Myocyte (in vitro differentiated cells): ENCODE data around the gene TMEM221. TPM values are rescaled to one million over a fixed set of nuclear protein-coding genes. Genes with fewer than 3 reads are reported as not detected.

ENCODE experiments used
- DNase-seq: peaks from one replicate; pipeline ENCODE4 v3.0.0-alpha.2; 2012; ENCODE audit warnings: low read depth
- total RNA-seq: library from RNA; depleted of rRNA; stranded (reverse); fragments of >200 nt; gene quantifications from 2 replicates; pipeline ENCODE4 v1.2.3, GENCODE V29; 2014

Gene TMEM221
- total RNA-seq, 1 donor from 2014 or later = 2.6 TPM

DNA sequence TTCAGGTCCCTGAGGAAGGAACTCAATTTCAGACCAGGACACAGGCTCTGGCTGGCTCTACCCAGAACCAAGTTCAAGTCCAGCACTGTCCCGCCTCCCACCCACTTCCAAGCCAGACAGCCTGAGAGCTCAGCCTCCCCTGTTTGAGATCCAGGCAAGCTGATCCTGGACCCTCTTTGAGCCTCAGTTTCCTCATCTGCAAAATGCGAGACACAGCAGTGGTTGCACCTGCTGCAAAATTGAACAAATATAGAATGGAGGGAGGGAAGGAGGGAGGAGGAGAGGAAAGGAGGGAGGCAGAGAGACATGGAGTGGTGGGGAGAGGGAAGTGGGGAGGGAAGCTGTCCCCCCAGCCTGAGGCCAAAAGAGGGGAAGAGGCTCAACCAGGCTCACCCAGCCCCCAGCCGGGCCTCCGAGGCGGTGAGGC lies 751 bp downstream of the TMEM221 start:
- DNase-seq = no peak

GRCh38 chr19:17445526-17446165 lies 2.8 kb downstream of the TMEM221 start:
- DNase-seq = no peak

GRCh38 chr19:17441241-17442021 lies 7.0 kb downstream of the TMEM221 start:
- peak; percentile 13 for DNase-seq

GRCh38 chr19:17436874-17437267 lies 11.6 kb downstream of the TMEM221 start:
- DNase-seq = no peak

- DNase-seq = no peak
Measured at GRCh38 chr19:17436094-17436873, 12.2 kb downstream of the TMEM221 start.

DNA sequence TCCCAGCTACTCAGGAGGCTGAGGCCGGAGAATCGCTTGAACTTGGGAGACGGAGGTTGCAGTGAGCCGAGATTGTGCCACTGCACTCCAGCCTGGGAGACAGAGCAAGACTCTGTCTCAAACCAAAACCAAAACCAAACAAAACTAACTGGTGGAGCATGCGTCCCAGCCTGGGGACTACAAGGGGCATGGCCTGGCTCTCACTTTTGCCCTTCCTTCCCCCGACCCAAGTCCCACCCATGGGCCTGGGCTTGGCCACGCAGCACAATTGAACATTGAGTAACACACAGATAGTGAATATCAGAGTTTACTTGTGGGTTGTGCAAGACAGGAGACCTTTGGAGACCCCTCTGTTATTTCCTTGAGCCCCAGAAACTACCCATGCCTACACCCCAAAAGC lies 13.2 kb downstream of the TMEM221 start:
- DNase-seq = no peak

- no peak for DNase-seq
Measured at GRCh38 chr19:17431417-17431816, 17.1 kb downstream of the TMEM221 start.

GRCh38 chr19:17429641-17430113 lies 18.8 kb downstream of the TMEM221 start:
- no peak for DNase-seq

DNA sequence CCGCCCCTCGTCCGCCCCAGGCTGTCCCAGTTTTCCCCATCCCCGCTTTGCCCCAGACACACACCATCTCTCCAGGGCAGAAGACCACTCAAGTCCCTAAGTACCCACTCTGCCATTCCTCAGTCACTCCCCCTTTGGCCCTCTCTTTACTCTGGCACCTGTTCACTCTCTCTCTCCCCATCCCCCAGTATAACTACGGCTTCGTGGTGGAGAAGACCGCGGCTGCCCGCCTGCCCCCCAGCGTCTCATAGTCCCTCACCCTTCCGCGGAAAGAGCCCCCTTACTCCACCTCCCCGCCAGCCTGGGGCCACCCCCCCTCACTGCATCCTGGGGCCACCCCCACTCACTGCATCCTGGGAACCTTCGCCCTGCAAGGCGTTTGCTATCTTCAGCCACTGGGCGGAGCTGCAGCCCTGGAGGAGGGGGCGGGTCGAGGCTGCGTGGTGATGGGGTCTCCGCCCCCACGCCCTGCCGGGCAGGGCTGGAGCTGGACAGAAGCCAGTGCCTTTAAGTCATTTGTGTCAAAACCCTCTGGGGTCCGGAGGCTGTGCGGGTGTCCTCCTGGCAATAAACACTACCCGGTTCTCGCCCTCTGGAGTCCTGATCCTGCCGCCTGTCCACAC lies 23.6 kb downstream of the TMEM221 start:
- DNase-seq = peak; percentile 8

DNA sequence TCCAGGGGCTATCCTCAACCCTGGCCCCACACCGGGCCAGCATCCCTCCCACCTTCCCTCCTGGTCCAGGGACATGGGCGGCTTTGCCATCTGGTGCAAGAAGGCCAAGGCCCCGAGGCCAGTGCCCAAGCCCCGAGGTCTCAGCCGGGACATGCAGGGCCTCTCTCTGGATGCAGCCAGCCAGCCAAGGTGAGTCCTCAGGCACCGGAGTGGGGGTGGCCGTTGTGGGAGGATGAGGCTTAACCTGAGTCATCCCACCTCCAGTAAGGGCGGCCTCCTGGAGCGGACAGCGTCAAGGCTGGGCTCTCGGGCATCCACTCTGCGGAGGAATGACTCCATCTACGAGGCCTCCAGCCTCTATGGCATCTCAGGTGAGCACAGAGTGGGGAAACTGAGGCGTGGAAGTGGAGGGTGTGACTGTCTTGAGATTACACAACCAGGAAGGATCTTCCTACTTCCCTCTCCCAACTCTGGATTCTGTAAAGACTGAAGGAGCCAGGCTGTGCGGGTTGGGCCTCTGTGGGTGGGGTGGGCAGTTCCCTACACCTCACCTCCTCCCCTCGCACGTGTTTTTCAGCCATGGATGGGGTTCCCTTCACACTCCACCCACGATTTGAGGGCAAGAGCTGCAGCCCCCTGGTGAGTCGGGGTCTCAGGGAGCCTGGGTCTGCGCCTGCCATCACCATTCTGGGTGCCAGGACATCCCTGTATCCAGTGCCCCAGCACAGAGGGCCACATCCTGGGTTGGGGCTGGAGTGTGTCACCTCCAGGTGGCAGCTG lies 24.8 kb downstream of the TMEM221 start:
- DNase-seq = no peak

DNA sequence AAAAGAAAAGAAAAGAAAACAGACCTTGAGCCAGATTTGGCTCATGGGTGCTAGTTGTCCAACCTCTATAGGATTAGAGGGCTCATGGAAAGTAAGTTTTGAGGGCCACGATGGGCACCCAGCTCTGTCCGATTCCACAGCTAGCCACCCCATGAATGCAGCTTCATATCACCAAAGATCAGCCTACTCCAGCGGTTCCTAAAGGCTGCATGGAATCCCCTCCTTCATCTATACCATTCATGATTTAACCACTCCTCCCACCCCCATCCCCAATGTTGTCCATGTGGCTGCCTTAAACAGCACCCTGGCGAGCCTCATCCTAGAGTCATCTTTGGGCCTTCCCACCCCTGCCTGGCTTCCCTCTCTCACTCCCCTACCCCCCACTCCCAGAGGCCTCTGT lies 26.5 kb downstream of the TMEM221 start:
- DNase-seq = no peak

GRCh38 chr19:17420475-17420924 lies 28.0 kb downstream of the TMEM221 start:
- peak; percentile 24 for DNase-seq

DNA sequence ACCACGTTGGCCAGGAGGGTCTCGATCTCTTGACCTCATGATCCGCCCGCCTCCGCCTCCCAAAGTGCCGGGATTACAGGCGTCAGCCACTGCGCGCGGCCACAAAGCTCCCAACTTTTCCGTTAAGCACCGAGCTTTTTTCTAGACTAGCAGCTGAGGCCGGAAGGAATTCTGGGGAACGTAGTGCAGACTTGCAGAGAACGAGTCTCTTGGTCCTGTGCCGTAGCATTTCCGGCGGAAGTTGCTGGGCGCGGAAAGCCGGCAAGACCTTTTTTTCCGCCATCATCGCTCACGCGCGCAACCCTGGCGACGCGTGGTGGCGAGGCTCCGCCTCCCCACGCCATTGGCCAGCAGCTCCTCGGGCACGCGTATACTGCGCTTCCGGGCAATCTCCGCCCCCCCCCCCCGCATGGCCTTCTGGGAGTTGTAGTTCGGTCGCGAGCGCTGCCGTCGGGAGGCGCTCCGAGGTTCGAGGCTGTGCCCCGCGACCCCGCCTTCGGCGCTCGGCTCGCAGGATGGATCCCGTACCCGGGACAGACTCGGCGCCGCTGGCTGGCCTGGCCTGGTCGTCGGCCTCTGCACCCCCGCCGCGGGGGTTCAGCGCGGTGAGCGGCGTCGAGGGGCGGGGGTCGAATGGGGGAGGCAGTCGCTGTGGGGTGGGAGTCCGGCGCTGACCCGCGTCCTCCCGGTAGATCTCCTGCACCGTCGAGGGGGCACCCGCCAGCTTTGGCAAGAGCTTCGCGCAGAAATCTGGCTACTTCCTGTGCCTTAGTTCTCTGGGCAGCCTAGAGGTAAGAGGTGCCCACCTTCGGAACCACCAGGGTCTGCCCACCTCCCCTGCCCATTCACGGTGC lies 28.6 kb downstream of the TMEM221 start, which contains the start of gene MVB12A:
Gene MVB12A (plus strand): TSS at position 427 of the 854 bp plus-strand sequence. CDS start 89 bp downstream, at position 516.
- peak; percentile 99 for DNase-seq

GRCh38 chr19:17419154-17419620 lies 29.3 kb downstream of the TMEM221 start:
- no peak for DNase-seq

DNA sequence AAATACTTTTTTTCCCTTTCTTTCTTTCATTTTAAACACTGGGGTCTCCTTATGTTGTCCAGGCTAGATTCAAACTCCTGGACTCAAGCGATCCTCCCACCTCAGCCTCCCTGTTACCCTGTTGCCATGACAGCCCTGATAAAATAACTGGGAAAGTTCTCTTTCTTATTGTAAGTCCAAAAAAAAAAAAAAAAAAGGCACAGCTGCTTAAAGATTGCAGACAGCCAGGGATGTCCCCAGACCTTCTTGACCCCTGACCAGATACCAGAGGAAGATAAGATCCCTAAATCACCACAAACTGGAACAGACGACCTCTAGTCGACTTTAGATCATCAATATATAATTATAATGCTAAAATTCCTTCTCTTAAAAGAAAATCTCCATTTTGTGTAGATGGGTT lies 29.8 kb downstream of the TMEM221 start:
- no peak for DNase-seq

DNA sequence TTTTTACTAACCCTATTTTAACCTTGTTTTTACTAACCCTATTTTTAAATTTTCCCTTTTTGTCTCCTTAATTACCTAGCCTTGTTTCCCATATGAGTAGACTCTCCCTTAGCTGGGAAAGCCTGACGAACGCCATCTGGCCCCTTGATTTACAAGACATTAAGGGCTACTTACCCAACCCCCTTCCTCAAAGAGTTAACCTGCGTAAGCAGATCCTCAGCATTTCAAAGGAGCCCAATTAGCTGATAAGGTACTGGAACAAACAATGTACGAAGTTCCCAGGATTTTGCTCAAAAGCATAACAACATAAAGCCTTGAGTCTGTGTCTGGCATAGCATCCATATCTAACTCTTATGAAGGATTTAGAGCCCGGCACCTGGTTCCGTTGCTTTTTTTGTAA lies 33.3 kb downstream of the TMEM221 start:
- DNase-seq = no peak

DNA sequence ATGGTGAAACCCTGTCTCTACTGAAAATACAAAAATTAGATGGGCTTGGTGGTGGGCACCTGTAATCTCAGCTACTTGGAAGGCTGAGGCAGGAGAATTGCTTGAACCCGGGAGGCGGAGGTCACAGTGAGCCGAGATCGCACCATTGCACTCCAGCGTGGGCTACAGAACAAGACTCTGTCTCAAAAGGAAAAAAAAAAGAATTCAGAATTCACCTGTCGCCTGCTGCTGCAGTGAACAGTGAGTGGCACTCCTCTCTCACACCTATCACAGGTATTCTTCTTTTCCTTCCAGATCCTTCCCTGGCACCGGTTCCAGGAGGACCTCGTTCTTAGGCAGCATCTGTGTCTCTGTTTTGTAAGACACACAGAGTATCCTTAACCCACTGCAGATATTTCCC lies 34.4 kb downstream of the TMEM221 start:
- DNase-seq = no peak

GRCh38 chr19:17411801-17412200 lies 36.7 kb downstream of the TMEM221 start:
- no peak for DNase-seq

DNA sequence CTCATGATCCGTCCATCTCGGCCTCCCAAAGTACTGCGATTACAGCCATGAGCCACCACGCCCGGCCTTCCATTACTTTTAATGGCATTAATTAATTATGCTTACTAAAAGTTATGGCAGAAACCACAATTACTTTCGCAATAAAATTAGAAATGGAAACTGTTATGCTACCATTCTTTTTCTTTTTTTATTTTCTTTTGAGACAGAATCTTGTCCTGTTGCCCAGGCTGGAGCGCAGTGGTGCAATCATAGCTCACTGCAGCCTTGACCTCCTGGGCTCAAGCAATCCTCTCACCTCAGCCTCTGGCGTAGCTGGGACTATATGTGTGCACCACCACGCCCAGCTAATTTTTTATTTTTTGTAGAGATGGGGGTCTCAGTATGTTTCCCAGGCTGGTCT lies 38.5 kb downstream of the TMEM221 start:
- DNase-seq = no peak

- DNase-seq = no peak
Measured at GRCh38 chr19:17406887-17407196, 41.6 kb downstream of the TMEM221 start.
